ENCODE data around the gene PTGDR2.

DNA sequence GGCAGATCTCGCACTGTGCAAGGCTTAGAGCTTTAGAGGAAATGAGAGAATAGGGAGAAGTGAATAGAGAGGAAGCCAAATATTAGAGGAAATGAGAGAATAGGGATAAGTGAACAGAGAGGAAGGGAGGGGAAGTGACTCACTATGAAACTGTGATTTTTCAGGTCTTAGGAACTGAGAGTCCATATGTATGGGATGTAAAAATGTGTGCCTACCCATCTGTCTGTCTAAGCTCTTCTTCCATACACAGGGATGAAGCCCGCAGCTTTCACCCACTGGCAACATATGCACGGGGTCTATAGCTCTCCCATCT, 20.3 kb downstream of the PTGDR2 start:
- no peak for TF ChIP-seq CREM (CRISPR knock-in tag; IDR thresholded peaks at IDR 0.05)
- TF ChIP-seq ZNF512 (CRISPR knock-in tag; IDR thresholded peaks at IDR 0.05; ENCODE audit: borderline replicate concordance) = no peak
- no peak for TF ChIP-seq CREB1 (CRISPR knock-in tag; IDR thresholded peaks at IDR 0.05)
- TF ChIP-seq, protein P1, sequence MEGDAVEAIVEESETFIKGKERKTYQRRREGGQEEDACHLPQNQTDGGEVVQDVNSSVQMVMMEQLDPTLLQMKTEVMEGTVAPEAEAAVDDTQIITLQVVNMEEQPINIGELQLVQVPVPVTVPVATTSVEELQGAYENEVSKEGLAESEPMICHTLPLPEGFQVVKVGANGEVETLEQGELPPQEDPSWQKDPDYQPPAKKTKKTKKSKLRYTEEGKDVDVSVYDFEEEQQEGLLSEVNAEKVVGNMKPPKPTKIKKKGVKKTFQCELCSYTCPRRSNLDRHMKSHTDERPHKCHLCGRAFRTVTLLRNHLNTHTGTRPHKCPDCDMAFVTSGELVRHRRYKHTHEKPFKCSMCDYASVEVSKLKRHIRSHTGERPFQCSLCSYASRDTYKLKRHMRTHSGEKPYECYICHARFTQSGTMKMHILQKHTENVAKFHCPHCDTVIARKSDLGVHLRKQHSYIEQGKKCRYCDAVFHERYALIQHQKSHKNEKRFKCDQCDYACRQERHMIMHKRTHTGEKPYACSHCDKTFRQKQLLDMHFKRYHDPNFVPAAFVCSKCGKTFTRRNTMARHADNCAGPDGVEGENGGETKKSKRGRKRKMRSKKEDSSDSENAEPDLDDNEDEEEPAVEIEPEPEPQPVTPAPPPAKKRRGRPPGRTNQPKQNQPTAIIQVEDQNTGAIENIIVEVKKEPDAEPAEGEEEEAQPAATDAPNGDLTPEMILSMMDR (IDR thresholded peaks at IDR 0.05) = no peak
- TF ChIP-seq FOXP4 (CRISPR knock-in tag; IDR thresholded peaks at IDR 0.05) = no peak
- no peak for TF ChIP-seq ZNF232 (CRISPR knock-in tag; IDR thresholded peaks at IDR 0.05)
